ENCODE data around the gene PTPRK. TPM values are rescaled to one million over a fixed set of nuclear protein-coding genes. Genes with fewer than 3 reads are reported as not detected.

PTPRK gene
- total and polyA plus RNA-seq, 2 donors (not counting 1 experiment from before 2014, with no cell fraction given) = 16.2 to 18.7 TPM

DNA sequence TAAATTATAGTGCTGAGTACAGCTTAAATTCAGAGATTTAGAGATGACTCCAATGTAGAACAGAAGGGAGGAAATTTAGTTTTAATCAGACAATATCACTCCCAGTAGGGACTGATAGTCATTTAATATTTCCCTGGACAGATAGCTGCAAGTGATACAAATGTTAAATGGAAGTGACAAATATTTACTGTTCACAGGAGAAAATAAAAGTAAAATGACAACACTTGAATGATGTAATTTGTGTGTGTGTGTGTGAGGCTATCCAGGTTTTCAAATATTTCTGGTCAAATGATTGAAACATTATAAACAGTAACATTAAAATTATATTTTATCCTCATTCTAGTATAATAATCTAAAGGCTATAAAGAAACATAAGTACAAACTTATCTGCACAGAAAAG is 399.2 kb downstream of the PTPRK start:
- H3K27me3 ChIP-seq (replicated peaks in 1 of 4; ENCODE audit: control extremely low read depth in 1 of 4, control insufficient read depth in 3 of 4, insufficient read depth in 4 of 4, low read length in 3 of 4) = no peaks in the 10 kb centered on the region
- no peak overlapping the region for H3K4me3 ChIP-seq (ENCODE audit: control extremely low read depth in 1 of 5, extremely low read depth in 1 of 5, insufficient read depth in 1 of 5, low read depth in 2 of 5, low read length in 4 of 5)
- H3K36me3 ChIP-seq (replicated peaks in 1 of 2; ENCODE audit: control extremely low read depth in 1 of 2, control insufficient read depth in 1 of 2, extremely low read depth in 1 of 2, insufficient read depth in 2 of 2, low read length in 1 of 2) = no peaks in the 10 kb centered on the region
- TF ChIP-seq, protein P1, sequence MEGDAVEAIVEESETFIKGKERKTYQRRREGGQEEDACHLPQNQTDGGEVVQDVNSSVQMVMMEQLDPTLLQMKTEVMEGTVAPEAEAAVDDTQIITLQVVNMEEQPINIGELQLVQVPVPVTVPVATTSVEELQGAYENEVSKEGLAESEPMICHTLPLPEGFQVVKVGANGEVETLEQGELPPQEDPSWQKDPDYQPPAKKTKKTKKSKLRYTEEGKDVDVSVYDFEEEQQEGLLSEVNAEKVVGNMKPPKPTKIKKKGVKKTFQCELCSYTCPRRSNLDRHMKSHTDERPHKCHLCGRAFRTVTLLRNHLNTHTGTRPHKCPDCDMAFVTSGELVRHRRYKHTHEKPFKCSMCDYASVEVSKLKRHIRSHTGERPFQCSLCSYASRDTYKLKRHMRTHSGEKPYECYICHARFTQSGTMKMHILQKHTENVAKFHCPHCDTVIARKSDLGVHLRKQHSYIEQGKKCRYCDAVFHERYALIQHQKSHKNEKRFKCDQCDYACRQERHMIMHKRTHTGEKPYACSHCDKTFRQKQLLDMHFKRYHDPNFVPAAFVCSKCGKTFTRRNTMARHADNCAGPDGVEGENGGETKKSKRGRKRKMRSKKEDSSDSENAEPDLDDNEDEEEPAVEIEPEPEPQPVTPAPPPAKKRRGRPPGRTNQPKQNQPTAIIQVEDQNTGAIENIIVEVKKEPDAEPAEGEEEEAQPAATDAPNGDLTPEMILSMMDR (IDR thresholded peaks at IDR 0.05) = no peak
- intact Hi-C loops (cut with micrococcal nuclease) = no loop called here
- H3K27ac Mint-ChIP-seq = no peak overlapping the region
- H3K9me3 ChIP-seq (ENCODE audit: control extremely low read depth in 1 of 3, control insufficient read depth in 2 of 3, insufficient read depth in 1 of 3, low read length in 2 of 3) = no peaks in the 10 kb centered on the region
- H3K4me2 ChIP-seq (replicated peaks; ENCODE audit: low read depth, low read length, poor library complexity, severe bottlenecking) = no peak overlapping the region
- POLR2A ChIA-PET = interaction anchor here (0.6 kb wide), 1 partner anchor 15 kb away, joined by 5 read pairs; no protein-coding TSS in a partner anchor
- H3K4me3 Mint-ChIP-seq = no peak overlapping the region
- H2AFZ ChIP-seq (ENCODE audit: insufficient read depth, low read depth, low read length, poor library complexity, severe bottlenecking) = no peak overlapping the region
- DNase-seq (no peak), ATAC-seq (ENCODE audit: low read depth) (no peak)
- H3K27me3 Mint-ChIP-seq = no peaks in the 10 kb centered on the region
- CTCF ChIA-PET = no interaction called here
- H3K79me2 ChIP-seq (ENCODE audit: control insufficient read depth, insufficient read depth, low read length) = no peaks in the 10 kb centered on the region
- H3K4me1 ChIP-seq (ENCODE audit: control insufficient read depth in 2 of 2, insufficient read depth in 2 of 2, low read length in 2 of 2) = no peaks in the 10 kb centered on the region
- H3K4me1 Mint-ChIP-seq = no peaks in the 10 kb centered on the region
- no peak overlapping the region for H3K9ac ChIP-seq (ENCODE audit: low read length)
- no peaks in the 10 kb centered on the region for H3K9me3 Mint-ChIP-seq (ENCODE audit: insufficient read depth)
- H3K27ac ChIP-seq (ENCODE audit: low read length in 2 of 2) = no peak overlapping the region
- no peaks in the 10 kb centered on the region for H4K20me1 ChIP-seq (ENCODE audit: control insufficient read depth, insufficient read depth, low read length, poor library complexity, severe bottlenecking)

DNA sequence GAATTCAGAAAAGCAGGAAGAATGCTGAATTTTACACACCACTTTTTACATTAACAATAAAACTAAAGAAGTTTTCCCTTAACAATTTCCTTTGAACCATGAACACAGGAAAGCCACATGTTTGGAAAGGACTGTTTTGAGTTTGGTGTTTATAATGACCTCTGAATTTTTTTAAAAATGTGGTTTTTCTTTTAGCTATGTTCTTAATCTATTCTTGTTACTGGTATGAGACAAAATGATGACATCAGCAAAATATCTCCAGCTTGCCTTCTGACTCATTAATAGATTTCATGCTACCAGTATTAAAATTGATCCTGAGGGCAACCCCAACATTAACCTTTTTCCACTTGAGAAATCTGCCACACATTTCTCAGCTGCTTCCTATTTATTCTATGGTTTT is 402.0 kb downstream of the PTPRK start:
- Mint-ChIP-seq H3K4me1 (peaks cover 2% of the 10 kb centered on the region), H3K9me3 (ENCODE audit: insufficient read depth) (no peaks in the 10 kb centered on the region), H3K27me3 (no peaks in the 10 kb centered on the region), H3K27ac (no peak overlapping the region), H3K4me3 (no peak overlapping the region)
- H3K4me3 ChIP-seq (ENCODE audit: control extremely low read depth in 1 of 5, extremely low read depth in 1 of 5, insufficient read depth in 1 of 5, low read depth in 2 of 5, low read length in 4 of 5) = no peak overlapping the region
- H4K20me1 ChIP-seq (ENCODE audit: control insufficient read depth, insufficient read depth, low read length, poor library complexity, severe bottlenecking) = peaks cover 11% of the 10 kb centered on the region
- ATAC-seq (ENCODE audit: low read depth) (no peak), DNase-seq (no peak)
- H3K9me3 ChIP-seq (ENCODE audit: control extremely low read depth in 1 of 3, control insufficient read depth in 2 of 3, insufficient read depth in 1 of 3, low read length in 2 of 3) = no peaks in the 10 kb centered on the region
- TF ChIP-seq, protein P1 (IDR thresholded peaks at IDR 0.05) = no peak
- TF ChIP-seq EZH2 (IDR thresholded peaks at IDR 0.05; ENCODE audit: borderline replicate concordance, insufficient read depth, low read depth, low read length, poor library complexity, severe bottlenecking) = no peak
- no peak overlapping the region for H3K9ac ChIP-seq (ENCODE audit: low read length)
- no peak overlapping the region for H3K4me2 ChIP-seq (replicated peaks; ENCODE audit: low read depth, low read length, poor library complexity, severe bottlenecking)
- ChIA-PET POLR2A (no interaction called here), CTCF (no interaction called here)
- no peaks in the 10 kb centered on the region for H3K36me3 ChIP-seq (replicated peaks in 1 of 2; ENCODE audit: control extremely low read depth in 1 of 2, control insufficient read depth in 1 of 2, extremely low read depth in 1 of 2, insufficient read depth in 2 of 2, low read length in 1 of 2)
- no peaks in the 10 kb centered on the region for H3K27me3 ChIP-seq (replicated peaks in 1 of 4; ENCODE audit: control extremely low read depth in 1 of 4, control insufficient read depth in 3 of 4, insufficient read depth in 4 of 4, low read length in 3 of 4)
- intact Hi-C loops (cut with micrococcal nuclease) = no loop called here
- no peaks in the 10 kb centered on the region for H3K79me2 ChIP-seq (ENCODE audit: control insufficient read depth, insufficient read depth, low read length)
- H2AFZ ChIP-seq (ENCODE audit: insufficient read depth, low read depth, low read length, poor library complexity, severe bottlenecking) = no peak overlapping the region
- H3K27ac ChIP-seq (ENCODE audit: low read length in 2 of 2) = no peak overlapping the region
- no peaks in the 10 kb centered on the region for H3K4me1 ChIP-seq (ENCODE audit: control insufficient read depth in 2 of 2, insufficient read depth in 2 of 2, low read length in 2 of 2)
